Heart left ventricle (tissue), 16 donors: Measurements from ENCODE around the gene SPPL2B. TPM values are rescaled to one million over a fixed set of nuclear protein-coding genes. Genes with fewer than 3 reads are reported as not detected.

Experiments
- ATAC-seq, 4 donors: fragments of 200-7000 bp; cut with Tn5 transposase; one replicate each; pipeline ENCODE4 v1.9.1; 2020 to 2022; ENCODE audit warnings: moderate library complexity in 4 of 4, mild to moderate bottlenecking in 3 of 4, moderate number of reproducible peaks in 1 of 4
- DNase-seq, 5 donors: peaks; one replicate each; pipeline ENCODE4 v3.0.0-alpha.2; 2020
- H3K27ac ChIP-seq, 12 donors: fragments of 200-600 bp; sonication (generic) in 4 of 12; one replicate each; pipeline versions ENCODE4 v1.5.0 to v1.8.0; 2016 to 2022; ENCODE audit warnings: mild to moderate bottlenecking in 2 of 12
- H3K27me3 ChIP-seq, 9 donors: fragments of 200-600 bp; sonication (generic) in 2 of 9; one replicate each; pipeline versions ENCODE4 v1.5.1 to v1.8.0; 2016 to 2022; ENCODE audit warnings: mild to moderate bottlenecking in 3 of 9
- H3K36me3 ChIP-seq, 9 donors: fragments of 200-600 bp; sonication (generic) in 2 of 9; one replicate each; pipeline versions ENCODE4 v1.5.0 to v1.8.0; 2018 to 2022; ENCODE audit warnings: mild to moderate bottlenecking in 2 of 9
- H3K4me1 ChIP-seq, 12 donors: fragments of 200-600 bp; sonication (generic) in 4 of 12; one replicate each; pipeline versions ENCODE4 v1.5.0 to v1.8.0; 2016 to 2022; ENCODE audit warnings: mild to moderate bottlenecking in 3 of 12
- H3K4me3 ChIP-seq, 12 donors: fragments of 200-600 bp; sonication (generic) in 4 of 12; one replicate each; pipeline versions ENCODE4 v1.5.0 to v1.8.0; 2017 to 2022; ENCODE audit warnings: mild to moderate bottlenecking in 9 of 12, moderate library complexity in 4 of 12
- H3K9me3 ChIP-seq, 12 donors: fragments of 200-600 bp; sonication (generic) in 4 of 12; one replicate each; pipeline versions ENCODE4 v1.5.0 to v1.8.0; 2016 to 2022; ENCODE audit warnings: mild to moderate bottlenecking in 1 of 12
- CTCF ChIP-seq, 12 donors: fragments of 200-600 bp; sonication (generic) in 4 of 12; IDR thresholded peaks; one replicate each; pipeline versions ENCODE4 v1.5.0 to v1.8.0; 2018 to 2022; ENCODE audit warnings: antibody characterized with exemption in 12 of 12, mild to moderate bottlenecking in 5 of 12
- POLR2A ChIP-seq, 2 donors: fragments of 450-650 bp; IDR thresholded peaks; one replicate each; pipeline ENCODE4 v1.6.1; 2017; ENCODE audit warnings: antibody characterized with exemption in 2 of 2, mild to moderate bottlenecking in 2 of 2, moderate library complexity in 2 of 2
- WGBS, 4 donors: extraction: QIAGEN DNeasy Blood & Tissue Kit in 2 of 4; methylation state at CpG; one replicate each; pipeline versions ENCODE4 v1.1.5 to v1.1.7; 2013 to 2018; 5-methylcytosine and 5-hydroxymethylcytosine counted together
- intact Hi-C, 10 donors: fragments of 100-400 bp; cut with DNase I; formaldehyde crosslinking; loops; one replicate each; pipeline versions ENCODE4 v1.11.1 to v1.14.2; 2022
- polyA plus RNA-seq, 2 donors: library from polyadenylated mRNA; stranded (reverse); fragments of 200-250 nt; gene quantifications; one replicate each; pipeline ENCODE4 v1.2.3, GENCODE V29; 2013
- total RNA-seq, 9 donors: library from RNA; depleted of rRNA in 2 of 9; stranded (reverse); fragments of >200 nt in 2 of 9; fragmentation: NEBNext Ultra II Directional in 3 of 9; extraction: Animal tissue kit (Norgen Biotek cat#: 25700) in 3 of 9; gene quantifications; one replicate each; pipeline versions ENCODE4 v1.1.0 to v1.2.4, GENCODE V29; 2016 to 2023
- donor health status: ischemic (EF 13 %, LVEDD 7.1; RV severe dilation, severe dysfunction).
- donor health status: healthy with polysubstance abuse.
- donor health status: DM: no; HTN: yes; CAD: no.
- donor health status: DM: no; HTN: no; CAD: no.
- donor health status: ischemic (EF 25% LVEDD 6.9; RV normal size, moderate dysfunction).
- donor health status: ischemic (EF 25% LVEDD 5.7; RV mildly dilated, moderate dysfunction).
- donor health status: healthy.
- donor health status: DM: yes; HTN: yes; CAD: no.
- donor health status: ischemic (EF 35%, LVEDD 5.7; RV mildly dilated, moderate dysfunction).
- donor health status: nonischemic (EF 11% LVEDD 7.7; RV severe dilation, severe dysfunction).
- donor health status: DM: yes; HTN: yes; CAD: no.
- donor health status: PGD.
- donor health status: ischemic (EF 29% LVEDD 5.4; RV normal size, mild dysfunction).
- donor health status: nonischemic (EF 23%, LVEDD 6.1; RV moderate dilation, normal function).

SPPL2B gene
- total and polyA plus RNA-seq, 11 donors, result 17.6 to 31.2 (median 21.6) TPM

GRCh38 chr19:2289714-2290435 is 38.6 kb upstream of the SPPL2B start:
- ATAC-seq, result peak in 3 of 4 donors; percentile 24 to 46 (median 35)
- Histone ChIP-seq H3K9me3 (no peaks in the 10 kb centered on the region), H3K4me3 (peak overlapping the region; percentile 18 to 69 (median 38)), H3K27me3 (peaks cover 35 to 80% (median 55%) of the 10 kb centered on the region in 9 donors), H3K27ac (peak overlapping the region in 3 of 12 donors; percentile 10 to 84 (median 11)), H3K36me3 (no peaks in the 10 kb centered on the region), H3K4me1 (peaks cover 2 to 53% (median 30%) of the 10 kb centered on the region in 12 donors)
- TF ChIP-seq POLR2A (IDR thresholded peaks at IDR 0.05), result no peak
- no peak for TF ChIP-seq CTCF (IDR thresholded peaks at IDR 0.05)
- DNase-seq, result peak in 1 of 5 donors; percentile 55
- WGBS, 4 donors, result 1 to 2% (median 2%) methylated on average over 20 to 74 of the region's 74 CpGs
- intact Hi-C loops, result loop anchor here in 1 of 10 donors (10.0 kb wide), 1 partner anchor 105 kb away; no protein-coding TSS in a partner anchor

- no peak for DNase-seq
- Histone ChIP-seq H3K27ac (peak overlapping the region in 1 of 12 donors; percentile 84), H3K4me3 (peak overlapping the region; percentile 18 to 69 (median 38)), H3K36me3 (no peaks in the 10 kb centered on the region), H3K9me3 (no peaks in the 10 kb centered on the region), H3K27me3 (peaks cover 35 to 80% (median 55%) of the 10 kb centered on the region in 9 donors), H3K4me1 (peaks cover 2 to 59% (median 33%) of the 10 kb centered on the region in 12 donors)
- no peak for ATAC-seq
- WGBS, 4 donors, result 2 to 3% (median 3%) methylated on average over 17 to 82 of the region's 82 CpGs
- intact Hi-C loops, result no loop called here
- no peak for TF ChIP-seq POLR2A (IDR thresholded peaks at IDR 0.05)
- TF ChIP-seq CTCF (IDR thresholded peaks at IDR 0.05), result no peak
Observed at GRCh38 chr19:2290441-2291184, 37.9 kb upstream of the SPPL2B start.

GRCh38 chr19:2291185-2291751 is 37.2 kb upstream of the SPPL2B start:
- peak overlapping the region in 11 of 12 donors; percentile 18 to 69 (median 38) for H3K4me3 ChIP-seq
- no peaks in the 10 kb centered on the region for H3K36me3 ChIP-seq
- H3K27me3 ChIP-seq, result peaks cover 35 to 78% (median 55%) of the 10 kb centered on the region in 9 donors
- no peak for DNase-seq
- TF ChIP-seq CTCF (IDR thresholded peaks at IDR 0.05), result no peak
- TF ChIP-seq POLR2A (IDR thresholded peaks at IDR 0.05), result no peak
- no peak overlapping the region for H3K27ac ChIP-seq
- no peaks in the 10 kb centered on the region for H3K9me3 ChIP-seq
- intact Hi-C loops, result no loop called here
- WGBS, 4 donors, result 0 to 7% (median 4%) methylated on average over 25 to 67 of the region's 67 CpGs
- ATAC-seq, result no peak
- H3K4me1 ChIP-seq, result peaks cover 2 to 59% (median 33%) of the 10 kb centered on the region in 12 donors
